HG03354 (cell line): Measurements from ENCODE around the gene CCL24.
"Not testable (repeated sequence)": the region's sequence is repeated elsewhere in the genome, so short reads cannot be mapped to it uniquely, and the experiment has no call there.

Source experiments
- ATAC-seq: cut with Tn5 transposase; IDR thresholded peaks from one replicate; pipeline ENCODE4 v1.9.1; 2021; ENCODE audit warnings: mild to moderate bottlenecking; ENCODE audit not compliant: unreplicated experiment, poor library complexity, severe bottlenecking

Gene CCL24

GRCh38 chr7:75813781-75814236 is at the start of gene CCL24:
CCL24 (minus strand) TSS chr7:75813806; CDS start chr7:75813715, 91 bp downstream.
- no peak for ATAC-seq

GRCh38 chr7:75861636-75862035 is 48.0 kb upstream of the CCL24 start:
- ATAC-seq, result no peak

- ATAC-seq, result no peak
Measured at GRCh38 chr7:75858410-75858809, 44.8 kb upstream of the CCL24 start.

GRCh38 chr7:75856536-75856935 is 42.9 kb upstream of the CCL24 start:
- ATAC-seq, result no peak

DNA sequence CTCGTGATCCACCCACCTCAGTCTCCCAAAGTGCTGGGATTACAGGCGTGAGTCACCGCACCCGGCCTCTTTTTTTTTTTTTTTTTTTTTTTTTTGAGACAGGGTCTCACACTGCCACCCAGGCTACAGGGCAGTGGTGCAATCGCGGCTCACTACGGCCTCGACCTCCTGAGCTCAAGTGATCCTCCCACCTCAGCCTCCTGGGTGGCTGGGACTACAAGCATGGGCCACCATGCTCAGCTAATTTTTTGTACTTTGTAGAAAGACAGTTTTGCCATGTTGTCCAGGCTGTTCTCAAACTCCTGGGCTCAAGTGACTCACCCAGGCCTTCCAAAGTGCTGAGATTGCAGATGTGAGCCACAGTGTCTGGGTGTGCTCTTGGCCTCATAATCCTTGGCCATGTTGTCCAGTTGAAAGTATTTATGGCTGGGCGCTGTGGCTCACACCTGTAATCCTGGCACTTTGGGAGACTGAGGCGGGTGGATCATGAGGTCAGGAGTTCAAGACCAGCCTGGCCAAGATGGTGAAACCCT is 41.3 kb upstream of the CCL24 start:
- not testable (repeated sequence) for ATAC-seq

DNA sequence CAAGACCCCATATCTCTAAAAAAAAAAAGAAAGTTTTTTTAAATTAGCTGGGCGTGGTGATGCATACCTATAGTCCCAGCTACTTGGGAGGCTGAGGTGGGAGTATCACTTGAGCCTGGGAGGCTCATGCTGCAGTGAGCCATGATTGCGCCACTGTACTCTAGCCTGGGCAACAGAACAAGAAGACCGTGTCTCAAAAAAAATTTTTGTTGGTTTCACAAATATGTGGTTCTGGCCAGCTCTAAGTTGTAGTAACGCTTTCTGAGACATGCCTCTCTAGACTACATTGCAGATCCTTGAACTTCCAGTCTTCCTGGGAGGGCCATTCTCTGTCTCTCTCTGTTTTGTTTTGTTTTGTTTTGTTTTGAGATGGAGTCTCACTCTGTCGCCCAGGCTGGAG is 40.6 kb upstream of the CCL24 start:
- no peak for ATAC-seq

- no peak for ATAC-seq
Measured at GRCh38 chr7:75850235-75850634, 36.6 kb upstream of the CCL24 start.

DNA sequence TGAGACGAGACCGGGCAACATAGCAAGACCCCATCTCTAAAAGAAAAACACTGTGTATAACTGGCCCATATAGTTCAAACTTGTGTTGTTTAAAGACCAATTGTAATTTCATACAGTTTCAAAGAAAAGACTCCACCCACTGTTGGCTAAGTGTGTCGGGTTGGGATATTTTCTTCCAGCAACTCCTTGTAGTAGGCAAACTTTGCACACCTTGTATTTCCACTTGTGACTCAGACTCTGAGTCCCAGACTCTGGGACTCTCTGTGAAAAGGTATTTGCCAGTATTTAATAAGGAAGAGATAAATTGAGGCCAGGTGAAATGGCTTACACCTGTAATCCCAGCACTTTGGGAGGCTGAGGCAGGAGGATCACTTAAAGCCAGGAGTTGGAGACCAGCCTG is 36.0 kb upstream of the CCL24 start:
- no peak for ATAC-seq

DNA sequence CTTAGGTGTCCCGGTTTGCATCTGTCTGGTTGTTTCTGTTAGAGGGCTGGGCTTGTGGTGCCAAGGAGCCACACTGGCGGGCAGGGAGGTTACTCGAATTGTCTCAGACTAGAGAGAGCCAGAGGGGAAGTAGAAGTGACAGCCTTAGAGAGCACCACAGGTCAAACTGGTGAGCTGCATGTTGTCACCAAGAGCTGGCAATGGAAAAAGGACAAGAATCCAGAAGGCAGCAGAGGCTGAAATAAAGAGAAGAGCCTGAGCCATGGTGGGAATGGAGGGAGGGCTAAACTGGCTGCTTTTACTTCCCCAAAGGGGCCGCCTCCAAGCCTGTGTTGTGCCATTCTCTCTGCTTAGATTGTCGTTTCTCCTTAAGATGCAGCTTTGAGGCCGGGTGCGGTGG is 34.1 kb upstream of the CCL24 start:
- no peak for ATAC-seq

DNA sequence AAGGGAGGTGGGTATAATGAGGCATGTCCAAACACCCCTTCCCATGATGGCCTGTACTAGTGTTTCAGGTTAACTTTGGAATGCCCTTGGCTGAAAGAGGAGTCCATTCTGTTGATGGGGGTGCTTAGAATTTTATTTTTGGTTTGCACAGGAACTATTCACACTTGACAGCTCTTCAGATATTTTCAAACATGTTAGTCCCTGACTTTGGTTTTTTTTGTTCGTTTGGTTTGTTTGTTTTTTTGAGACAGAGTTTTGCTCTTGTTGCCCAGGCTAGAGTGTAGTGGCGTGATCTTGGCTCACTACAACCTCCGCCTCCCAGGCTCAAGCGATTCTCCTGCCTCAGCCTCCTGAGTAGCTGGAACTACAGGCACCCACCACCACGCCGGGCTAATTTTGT is 31.5 kb upstream of the CCL24 start:
- not testable (repeated sequence) for ATAC-seq

GRCh38 chr7:75844158-75844557 is 30.6 kb upstream of the CCL24 start:
- ATAC-seq, result no peak

DNA sequence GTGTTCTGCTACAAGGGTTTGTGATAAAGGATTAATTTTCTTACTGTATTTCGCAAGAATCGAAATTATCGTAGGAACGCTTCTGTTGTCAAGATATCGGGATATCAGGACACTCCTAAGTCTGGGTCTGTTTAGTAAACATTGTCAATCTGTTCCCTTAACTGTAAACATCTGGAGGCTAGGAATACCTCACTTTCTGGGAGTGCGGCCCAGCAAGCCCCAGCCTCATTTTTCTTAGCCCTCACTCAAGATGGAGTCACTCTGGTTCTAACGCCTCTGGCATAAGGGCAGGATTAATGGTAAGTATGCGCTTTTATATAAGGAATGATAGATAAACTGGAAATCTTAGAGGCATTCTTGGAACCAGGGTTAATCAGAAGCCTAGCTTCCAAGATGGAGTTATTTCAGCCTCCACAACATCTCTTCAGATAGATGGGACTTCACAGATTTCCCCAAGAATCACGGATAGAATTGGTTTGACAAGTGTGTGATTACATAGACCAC is 30.1 kb upstream of the CCL24 start:
- ATAC-seq, result no peak

GRCh38 chr7:75842836-75843446 is 29.3 kb upstream of the CCL24 start:
- ATAC-seq, result peak; percentile 93

- no peak for ATAC-seq
Measured at GRCh38 chr7:75840029-75840428, 26.4 kb upstream of the CCL24 start.

DNA sequence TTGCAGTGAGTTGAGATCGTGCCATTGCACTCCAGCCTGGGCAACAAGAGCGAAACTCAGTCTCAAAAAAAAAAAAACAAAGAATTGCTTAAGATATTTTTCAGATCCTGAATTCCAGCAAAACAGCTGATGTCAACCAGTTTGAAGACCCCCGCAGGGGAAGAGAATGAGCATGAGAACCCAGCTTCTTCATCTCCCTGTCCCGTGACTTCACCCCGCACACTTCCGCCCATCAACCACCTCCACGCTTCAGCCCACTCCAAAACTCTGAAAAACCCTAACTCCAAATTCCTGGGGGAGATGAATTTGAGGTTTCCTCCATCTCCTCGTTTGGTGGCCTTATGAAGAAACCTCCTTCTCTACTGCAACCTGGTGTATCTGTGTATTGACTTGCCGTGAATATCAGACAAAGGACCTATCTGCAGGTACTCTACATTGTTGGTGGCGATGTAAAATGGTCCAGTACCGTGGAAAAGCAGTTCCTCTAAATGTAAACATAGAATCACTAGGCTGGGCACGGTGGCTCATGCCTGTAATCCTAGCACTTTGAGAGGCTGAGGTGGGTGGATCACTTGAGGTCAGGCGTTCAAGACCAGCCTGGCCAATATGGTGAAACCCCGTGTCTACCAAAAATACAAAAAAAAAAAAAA is 24.8 kb upstream of the CCL24 start:
- not testable (repeated sequence) for ATAC-seq

DNA sequence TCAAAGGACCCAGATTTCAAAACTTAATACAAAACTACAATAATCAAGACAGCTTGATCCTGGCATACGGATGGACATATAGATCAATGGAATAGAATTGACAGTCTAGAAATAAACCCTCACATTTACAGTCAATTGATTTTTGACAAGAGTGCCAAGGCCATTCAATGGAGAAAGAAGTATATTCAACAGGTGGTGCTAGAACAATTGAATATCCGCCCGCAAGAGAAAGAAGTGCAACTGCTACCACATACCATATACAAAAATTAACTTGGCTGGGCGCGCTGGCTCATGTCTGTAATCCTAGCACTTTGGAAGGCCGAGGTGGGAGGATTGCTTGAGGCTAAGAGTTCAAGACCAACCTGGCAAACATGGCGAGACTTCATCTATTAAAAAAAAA is 23.2 kb upstream of the CCL24 start:
- no peak for ATAC-seq

DNA sequence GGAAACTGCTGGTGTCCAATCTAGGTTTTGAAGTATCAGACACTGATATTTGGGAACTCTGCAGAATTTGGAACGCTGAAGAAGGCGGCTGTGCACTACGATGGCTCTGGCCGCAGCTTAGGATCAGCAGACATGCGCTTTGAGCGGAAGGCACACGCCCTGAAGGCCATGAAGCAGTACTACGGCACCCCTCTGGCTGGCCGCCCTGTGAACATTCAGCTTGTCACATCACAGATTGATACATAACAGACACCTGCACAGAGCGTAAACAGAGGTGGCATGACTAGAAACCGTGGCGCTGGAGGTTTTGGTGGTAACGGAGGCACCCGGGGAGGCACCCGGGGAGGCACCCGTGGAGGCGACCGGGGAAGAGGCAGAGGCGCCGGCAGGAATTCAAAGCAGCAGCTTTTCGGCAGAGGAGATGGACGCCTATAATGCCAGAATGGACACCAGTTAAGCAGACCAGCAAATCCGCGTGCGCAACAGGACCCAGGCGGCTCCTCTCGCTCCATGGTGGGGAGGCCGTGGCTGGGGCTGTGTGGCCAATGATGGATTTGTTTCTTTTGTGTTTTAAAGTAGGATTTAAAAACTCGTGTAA is 22.2 kb upstream of the CCL24 start:
- no peak for ATAC-seq

GRCh38 chr7:75833662-75834061 is 20.1 kb upstream of the CCL24 start:
- not testable (repeated sequence) for ATAC-seq

DNA sequence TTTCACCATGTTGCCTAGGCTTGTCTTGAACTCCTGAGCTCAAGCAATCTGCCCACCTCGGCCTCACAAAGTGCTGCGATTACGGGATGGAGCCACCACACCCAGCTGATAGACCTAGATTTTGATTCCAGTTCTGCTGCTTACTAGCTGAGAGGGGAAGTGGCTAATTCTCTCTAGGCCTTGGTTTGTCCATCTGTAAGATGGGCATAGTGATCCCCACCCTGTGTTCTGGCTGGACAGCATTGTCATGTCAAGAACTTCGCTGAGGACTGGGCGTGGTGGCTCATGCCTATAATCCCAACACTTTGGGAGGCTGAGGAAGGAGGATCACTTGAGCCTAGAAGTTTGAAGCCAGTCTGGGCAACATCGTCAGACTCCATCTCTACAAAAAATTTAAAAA is 17.4 kb upstream of the CCL24 start:
- no peak for ATAC-seq

DNA sequence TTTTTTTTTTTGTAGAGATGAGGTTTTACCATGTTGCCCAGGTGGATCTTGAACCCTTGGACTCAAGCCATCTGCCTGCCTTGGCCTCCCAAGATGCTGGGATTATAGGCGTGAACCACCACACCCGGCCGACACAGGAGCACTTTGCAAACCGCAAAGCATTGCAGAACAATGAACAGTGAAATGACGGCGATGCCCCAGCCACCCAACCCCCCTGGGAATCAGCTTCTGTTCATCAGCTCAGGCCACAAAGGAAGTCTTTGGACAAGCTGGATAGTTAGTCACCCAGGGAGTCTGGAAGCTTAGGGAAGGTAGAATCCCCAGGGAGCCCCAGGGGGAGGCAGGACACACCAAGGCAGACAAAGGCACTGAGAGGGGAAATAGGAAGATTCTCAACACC is 16.1 kb upstream of the CCL24 start:
- not testable (repeated sequence) for ATAC-seq
